Stromal cell of bone marrow (primary cell): Measurements from ENCODE around the gene TNFSF9.
"Not testable (repeated sequence)": the region's sequence is repeated elsewhere in the genome, so short reads cannot be mapped to it uniquely, and the experiment has no call there.

Experiments used
- DNase-seq: peaks from one replicate; pipeline ENCODE4 v3.0.0-alpha.2; 2012; ENCODE audit warnings: low read depth

TNFSF9 gene

GRCh38 chr19:6532244-6532999 is 1.6 kb downstream of the TNFSF9 start:
- no peak for DNase-seq

GRCh38 chr19:6533000-6533328 is 2.1 kb downstream of the TNFSF9 start:
- DNase-seq = no peak

GRCh38 chr19:6533746-6534418 is 3.1 kb downstream of the TNFSF9 start:
- DNase-seq = no peak

GRCh38 chr19:6534451-6535093 is 3.7 kb downstream of the TNFSF9 start:
- DNase-seq = no peak

GRCh38 chr19:6535558-6536137 is 4.8 kb downstream of the TNFSF9 start:
- no peak for DNase-seq

- DNase-seq = no peak
Measured at GRCh38 chr19:6539514-6539913, 8.7 kb downstream of the TNFSF9 start.

- DNase-seq = no peak
Measured at GRCh38 chr19:6540918-6541689, 10.3 kb downstream of the TNFSF9 start.

GRCh38 chr19:6543866-6544347 is 13.1 kb downstream of the TNFSF9 start:
- DNase-seq = no peak

- not testable (repeated sequence) for DNase-seq
Measured at GRCh38 chr19:6550679-6551078, 19.9 kb downstream of the TNFSF9 start.

GRCh38 chr19:6551091-6551490 is 20.3 kb downstream of the TNFSF9 start:
- DNase-seq = no peak

- no peak for DNase-seq
Measured at GRCh38 chr19:6551607-6552450, 21.0 kb downstream of the TNFSF9 start.

GRCh38 chr19:6556043-6556449 is 25.2 kb downstream of the TNFSF9 start:
- no peak for DNase-seq

- peak; percentile 65 for DNase-seq
Measured at GRCh38 chr19:6556480-6557195, 25.8 kb downstream of the TNFSF9 start.

- not testable (repeated sequence) for DNase-seq
Measured at GRCh38 chr19:6562437-6562836, 31.6 kb downstream of the TNFSF9 start.

GRCh38 chr19:6564393-6564792 is 33.6 kb downstream of the TNFSF9 start:
- no peak for DNase-seq

- DNase-seq = not testable (repeated sequence)
Measured at GRCh38 chr19:6566727-6567126, 35.9 kb downstream of the TNFSF9 start.

GRCh38 chr19:6568010-6568526 is 37.2 kb downstream of the TNFSF9 start:
- no peak for DNase-seq

- DNase-seq = no peak
Measured at GRCh38 chr19:6568816-6569215, 38.0 kb downstream of the TNFSF9 start.

GRCh38 chr19:6570764-6571163 is 39.9 kb downstream of the TNFSF9 start:
- DNase-seq = no peak

- no peak for DNase-seq
Measured at GRCh38 chr19:6571167-6571566, 40.3 kb downstream of the TNFSF9 start.
